Suprapubic skin (tissue), 4 donors: Measurements from ENCODE around the gene BBIP1.

ENCODE experiments used
- CTCF ChIP-seq, 2 donors: fragments of 200-600 bp in 1 of 2; fragments of 450-650 bp in 1 of 2; sonication (generic) in 1 of 2; IDR thresholded peaks; one replicate each; pipeline ENCODE4 v1.5.1; 2016 to 2019; ENCODE audit warnings: antibody characterized with exemption in 2 of 2, mild to moderate bottlenecking in 1 of 2, moderate library complexity in 1 of 2
- POLR2A ChIP-seq, 2 donors: fragments of 450-650 bp; IDR thresholded peaks; one replicate each; pipeline ENCODE4 v1.6.1; 2017; ENCODE audit warnings: antibody characterized with exemption in 2 of 2, mild to moderate bottlenecking in 2 of 2, moderate library complexity in 2 of 2
- POLR2AphosphoS5 ChIP-seq, 3 donors: sonication (generic); formaldehyde crosslinking; IDR thresholded peaks; one replicate each; pipeline ENCODE4 v1.6.1; 2017; ENCODE audit warnings: antibody characterized with exemption in 3 of 3

GRCh38 chr10:110919349-110919931 is 460 bp upstream of the BBIP1 start, which contains the start of gene SHOC2:
- peak in 1 of 2 donors; percentile 54 for TF ChIP-seq POLR2A (IDR thresholded peaks at IDR 0.05)
- TF ChIP-seq POLR2AphosphoS5 (IDR thresholded peaks at IDR 0.05): no peak
- peak in 1 of 2 donors; percentile 44 for TF ChIP-seq CTCF (IDR thresholded peaks at IDR 0.05)
